TTC549 (cell line): ENCODE data around the gene SCLY.

ENCODE experiments used
- FAIRE-seq: peaks from 2 replicates; lab custom pipeline; 2012; peaks lifted over from hg19 to GRCh38; lab: Jason Lieb, UNC

SCLY gene

DNA sequence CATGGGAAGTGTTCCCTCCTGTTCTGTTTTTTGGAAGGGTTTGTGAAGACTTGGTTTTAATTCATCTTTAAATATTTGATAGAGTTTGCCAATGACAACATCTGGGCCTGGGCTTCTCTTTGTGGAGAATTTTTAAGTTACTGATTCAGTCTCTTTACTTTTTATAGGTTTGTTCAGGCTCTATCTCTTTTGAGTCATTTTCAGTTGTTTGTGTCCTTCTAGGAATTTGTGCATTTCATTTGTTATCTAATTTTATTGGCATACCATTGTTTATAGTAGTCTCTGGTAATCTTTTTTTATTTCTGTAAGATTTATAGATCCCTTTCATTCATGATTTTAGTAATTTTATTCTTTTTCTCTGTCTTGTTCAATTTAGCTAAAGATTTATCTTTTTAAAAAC, 14.6 kb downstream of the SCLY start:
- no peak for FAIRE-seq

DNA sequence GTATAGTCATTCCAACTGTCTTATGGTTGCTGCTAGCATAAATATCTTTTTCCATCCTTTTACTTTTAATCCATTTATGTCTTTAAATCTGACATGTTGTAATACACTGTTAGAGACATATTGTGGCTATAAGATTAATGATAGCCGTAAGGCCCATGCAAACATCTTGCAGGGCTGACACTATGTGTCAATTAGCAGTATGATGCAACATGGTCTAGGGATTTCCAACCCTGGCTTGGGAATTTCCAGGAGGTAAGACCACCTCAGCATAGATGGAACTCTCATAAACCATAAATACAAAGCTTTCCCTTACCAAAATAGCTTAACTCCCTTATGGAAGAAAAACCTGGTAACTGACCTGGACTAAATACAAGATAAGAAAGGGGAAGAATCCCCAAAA, 16.5 kb downstream of the SCLY start:
- FAIRE-seq, result no peak

DNA sequence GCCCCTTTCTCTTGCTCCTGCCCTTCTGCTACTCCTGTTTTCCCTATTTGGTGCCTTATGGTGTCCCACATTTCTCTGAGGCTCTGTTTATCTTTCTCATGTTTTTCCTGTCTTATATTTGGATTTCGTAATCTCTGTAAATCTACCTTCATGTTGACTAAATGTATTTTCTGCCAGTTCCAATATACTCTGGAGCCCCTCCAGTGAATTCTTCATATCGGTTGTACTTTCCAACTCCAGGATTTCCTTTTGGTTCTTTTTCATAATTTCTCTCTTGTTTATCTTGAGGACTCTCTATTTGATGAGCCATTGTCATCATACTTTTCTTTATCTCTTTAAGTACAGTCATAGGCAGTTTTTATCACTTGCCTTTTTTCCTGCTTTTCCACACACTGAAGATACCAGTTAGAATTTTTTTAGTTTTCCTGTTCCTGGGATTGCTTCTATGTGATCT, 19.1 kb downstream of the SCLY start:
- no peak for FAIRE-seq

DNA sequence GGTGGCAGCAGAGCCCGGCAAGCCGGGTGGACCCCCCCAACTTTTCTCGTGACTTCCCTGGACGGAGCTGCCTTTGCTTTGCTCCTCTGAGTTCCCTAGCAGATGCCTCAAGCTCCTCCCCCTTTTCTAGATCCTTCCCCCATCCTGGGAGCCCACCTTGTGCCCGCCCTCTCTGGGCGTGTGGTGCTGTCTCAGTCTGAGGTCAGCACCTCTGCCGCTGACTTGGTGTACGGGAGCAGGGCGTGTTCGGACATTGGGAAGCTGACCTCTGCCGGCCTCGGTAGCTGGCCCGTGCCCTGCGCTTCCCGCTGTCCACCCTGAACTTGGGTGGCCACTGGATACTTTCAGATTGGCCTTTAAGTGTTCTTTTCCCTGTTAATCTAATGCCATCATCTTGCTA, 19.7 kb downstream of the SCLY start:
- no peak for FAIRE-seq

DNA sequence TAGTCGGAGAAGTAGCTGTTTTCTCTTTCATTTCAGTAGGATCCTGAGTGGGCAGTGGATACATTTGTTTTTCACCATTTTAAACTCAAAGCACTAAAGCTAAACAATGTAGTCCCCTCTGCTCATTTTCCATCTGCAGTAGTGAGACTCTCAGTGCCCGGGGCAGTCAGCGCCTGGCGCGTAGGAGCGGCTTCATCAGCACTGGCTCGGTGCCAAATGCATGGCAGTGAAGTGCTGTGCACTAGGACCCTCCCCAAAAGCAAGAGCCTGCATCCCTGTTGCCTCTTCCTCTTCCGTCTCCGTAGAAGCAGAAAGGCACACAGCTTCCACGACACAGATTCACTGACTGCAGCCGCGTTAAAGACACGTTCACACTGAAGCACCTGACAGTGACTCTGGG, 20.3 kb downstream of the SCLY start:
- no peak for FAIRE-seq

DNA sequence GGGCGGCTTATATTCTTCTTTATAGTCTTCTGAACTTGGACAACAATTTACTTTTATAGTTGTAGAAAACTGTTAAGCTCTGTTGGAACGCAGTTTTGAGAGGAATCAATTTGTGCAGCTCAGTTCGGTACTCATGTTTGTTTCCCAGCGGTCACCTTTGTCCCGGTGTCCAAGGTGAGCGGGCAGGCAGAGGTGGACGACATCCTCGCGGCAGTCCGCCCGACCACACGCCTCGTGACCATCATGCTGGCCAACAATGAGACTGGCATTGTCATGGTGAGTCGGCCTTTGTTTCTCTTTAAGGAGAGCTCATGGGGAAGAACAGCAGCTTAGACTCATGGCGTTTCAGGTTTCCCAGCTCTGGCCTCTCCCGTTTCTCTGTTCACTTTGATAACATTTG, 20.8 kb downstream of the SCLY start:
- no peak for FAIRE-seq

DNA sequence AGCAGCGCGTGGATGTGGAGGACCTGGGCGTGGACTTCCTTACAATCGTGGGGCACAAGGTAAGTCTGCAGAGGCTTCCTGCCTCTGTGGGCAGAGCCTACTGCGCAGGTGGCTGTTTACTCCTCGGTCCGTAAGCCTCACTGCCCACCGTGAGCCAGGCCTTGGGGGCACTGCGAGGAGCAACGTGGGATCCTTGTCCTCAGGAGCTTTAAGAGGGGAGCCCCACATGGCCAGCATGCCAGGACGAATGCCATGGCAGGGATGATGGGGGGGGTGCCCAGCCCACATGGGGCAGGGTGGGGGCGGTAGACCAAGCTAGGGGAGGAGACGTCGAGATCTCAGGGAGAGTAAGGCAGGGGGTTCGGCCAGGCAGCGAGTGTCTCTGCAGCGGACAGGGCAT, 21.4 kb downstream of the SCLY start:
- no peak for FAIRE-seq

DNA sequence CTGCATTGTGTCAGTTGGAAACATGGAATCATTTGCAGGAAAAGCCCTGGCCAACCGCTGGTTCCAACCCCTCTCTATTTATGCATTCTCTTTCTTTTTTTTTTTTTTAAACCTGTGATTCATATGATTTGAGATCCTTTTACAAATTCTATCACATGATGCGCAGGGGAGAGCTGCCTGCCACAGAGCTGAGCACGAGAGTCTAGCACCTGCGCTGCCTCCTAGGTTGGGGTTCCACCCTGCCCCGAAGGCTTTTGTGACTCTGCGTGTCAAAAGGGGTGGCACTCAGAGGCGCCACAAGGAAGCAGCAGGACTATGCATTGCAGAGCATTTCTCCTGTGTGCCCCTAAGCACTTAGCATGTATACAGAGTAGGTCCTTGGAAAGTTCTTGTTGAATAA, 22.0 kb downstream of the SCLY start:
- no peak for FAIRE-seq

DNA sequence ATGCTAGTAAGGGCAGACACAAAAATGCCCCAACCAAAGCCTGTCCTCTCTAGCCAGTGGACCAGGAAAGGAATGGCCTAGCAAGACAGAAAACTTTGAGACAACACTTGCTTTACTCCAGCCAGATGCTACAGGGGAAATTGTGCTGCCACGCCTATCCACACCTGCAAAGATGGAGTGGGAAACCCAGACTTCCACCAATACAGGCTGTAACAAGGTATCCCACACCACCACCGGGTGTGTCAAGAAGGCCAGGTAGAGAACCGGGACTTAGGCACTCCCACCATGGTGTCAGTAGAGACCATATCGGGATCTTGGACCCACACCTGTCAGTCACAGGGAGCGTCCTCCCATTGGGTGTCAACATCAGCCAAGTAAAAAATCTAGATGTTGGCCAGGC, 23.1 kb downstream of the SCLY start:
- FAIRE-seq, result no peak

DNA sequence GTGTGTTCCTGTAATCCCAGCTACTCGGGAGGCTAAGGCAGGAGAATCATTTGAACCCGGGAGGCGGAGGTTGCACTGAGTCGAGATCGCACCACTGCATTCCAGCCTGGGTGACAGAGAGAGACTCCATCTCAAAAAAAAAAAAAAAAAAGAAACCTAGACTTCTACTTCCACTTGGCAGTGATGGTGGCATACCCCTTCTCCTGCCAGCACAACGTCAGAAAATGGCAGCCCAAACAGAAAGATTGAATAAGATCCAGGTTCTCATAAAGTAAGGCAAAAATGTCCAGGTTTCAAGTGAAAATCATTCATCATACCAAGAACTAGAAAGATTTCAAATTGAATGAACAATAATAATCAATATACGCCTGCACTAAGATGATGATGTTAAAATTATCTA, 24.0 kb downstream of the SCLY start:
- no peak for FAIRE-seq

DNA sequence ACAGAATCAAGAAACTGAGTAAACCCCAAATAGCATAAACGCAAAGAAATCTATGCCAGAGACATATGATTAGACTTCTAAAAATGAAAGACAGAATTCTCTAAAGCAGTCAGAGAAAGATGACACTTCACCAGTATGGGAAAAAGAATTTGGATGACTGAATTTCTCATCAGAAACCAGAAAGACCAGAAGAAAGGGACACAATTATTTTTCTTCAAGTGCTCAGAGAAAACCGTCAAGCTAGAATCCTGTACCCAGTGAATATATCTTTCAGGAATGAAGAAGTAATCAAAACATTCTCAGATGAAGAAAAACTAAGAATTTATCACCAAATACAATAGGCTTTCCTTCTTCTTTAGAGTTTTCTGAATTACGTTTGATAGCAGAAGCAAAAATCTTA, 25.1 kb downstream of the SCLY start:
- no peak for FAIRE-seq

DNA sequence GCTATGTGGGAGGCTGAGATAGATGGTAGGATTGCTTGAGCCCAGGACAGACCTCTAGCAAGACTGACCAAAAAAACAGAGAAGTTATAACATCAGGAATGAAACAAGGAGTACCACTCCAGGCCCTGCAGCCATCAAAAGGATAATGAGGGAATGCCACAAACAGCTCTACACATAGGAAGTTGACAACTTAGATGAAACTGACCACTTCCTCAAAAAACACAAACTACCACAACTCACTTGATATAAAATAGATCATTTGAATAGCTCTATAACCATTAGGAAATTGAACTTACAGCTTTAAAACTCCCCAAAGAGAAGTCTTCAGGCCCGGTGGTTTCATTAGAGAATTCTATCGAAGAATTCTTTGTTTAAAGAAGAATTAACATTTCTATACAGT, 26.4 kb downstream of the SCLY start:
- FAIRE-seq, result no peak

DNA sequence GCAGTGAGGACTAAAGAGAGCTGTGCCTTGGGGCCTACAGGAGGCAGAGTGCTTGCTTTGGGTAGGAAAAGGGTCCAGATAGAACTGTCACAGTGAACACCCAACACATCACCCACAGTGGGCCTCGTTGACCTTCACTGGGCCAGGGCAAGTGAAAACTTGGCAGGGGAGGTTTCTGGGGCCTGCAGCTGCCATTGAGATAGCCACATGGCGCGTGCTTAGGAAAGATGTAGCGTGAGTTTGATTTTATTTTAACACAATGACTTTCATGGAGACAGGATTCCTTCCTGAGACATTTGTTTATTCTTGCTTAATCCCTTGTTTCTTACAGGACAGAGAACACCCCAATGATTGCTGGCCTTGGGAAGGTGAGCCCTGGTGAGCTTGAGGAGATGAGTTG, 30.1 kb downstream of the SCLY start:
- FAIRE-seq, result no peak

DNA sequence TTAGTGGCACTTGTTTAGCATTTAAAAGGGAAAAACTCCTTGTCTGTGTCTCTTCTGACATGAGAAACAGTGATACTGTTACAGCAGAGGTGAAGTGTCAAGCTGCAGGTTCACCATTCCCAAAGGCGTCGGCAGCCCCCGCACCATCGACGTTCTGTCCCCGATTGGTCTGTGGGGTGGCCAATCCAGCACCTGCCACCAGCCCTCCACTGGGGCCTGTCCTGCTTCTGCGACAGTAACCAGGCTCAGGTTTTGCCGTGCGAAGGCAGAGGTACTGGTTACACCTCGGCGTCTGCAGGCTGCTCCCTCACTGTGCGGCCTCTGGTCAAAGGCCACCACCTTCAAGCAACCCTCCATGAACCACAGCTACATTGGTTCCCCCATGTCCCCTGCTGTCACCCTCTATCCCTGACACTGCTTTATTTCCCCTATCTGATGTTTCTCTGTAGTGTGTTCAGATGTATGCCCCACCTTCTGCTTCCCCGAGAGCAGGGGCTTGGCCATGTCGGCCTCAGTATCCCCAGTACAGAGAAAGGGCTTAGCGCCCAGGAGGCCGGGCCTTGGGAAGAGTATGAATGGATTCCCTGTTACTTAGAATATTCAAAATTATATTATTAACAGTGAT, 30.7 kb downstream of the SCLY start:
- no peak for FAIRE-seq

DNA sequence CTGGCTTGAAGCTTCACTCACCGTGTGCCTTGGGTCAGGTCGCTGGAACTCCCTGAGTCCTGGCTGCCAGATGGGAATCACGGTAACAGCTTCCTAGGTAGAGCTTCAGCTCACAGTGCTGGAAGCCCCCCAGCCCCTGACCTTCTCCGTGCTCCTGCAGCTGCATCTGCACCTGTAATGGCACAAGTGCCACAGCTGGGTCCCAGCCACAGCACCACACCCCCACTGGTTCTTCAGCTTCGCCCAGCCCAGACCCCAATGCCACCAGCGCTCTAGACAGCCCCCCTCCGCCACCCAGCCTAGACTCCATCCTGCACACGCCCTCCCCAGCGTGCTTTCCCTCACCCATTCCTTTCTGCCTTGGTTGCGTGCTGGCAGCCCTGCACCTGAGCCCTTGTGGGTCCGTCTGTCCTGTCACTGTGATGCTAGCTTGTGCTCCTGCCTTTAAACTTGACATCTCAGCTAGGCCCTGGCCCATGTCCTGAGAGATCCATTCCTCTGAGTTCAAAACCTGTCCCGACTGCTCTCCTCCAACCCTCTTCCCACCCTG, 31.8 kb downstream of the SCLY start:
- FAIRE-seq, result no peak

DNA sequence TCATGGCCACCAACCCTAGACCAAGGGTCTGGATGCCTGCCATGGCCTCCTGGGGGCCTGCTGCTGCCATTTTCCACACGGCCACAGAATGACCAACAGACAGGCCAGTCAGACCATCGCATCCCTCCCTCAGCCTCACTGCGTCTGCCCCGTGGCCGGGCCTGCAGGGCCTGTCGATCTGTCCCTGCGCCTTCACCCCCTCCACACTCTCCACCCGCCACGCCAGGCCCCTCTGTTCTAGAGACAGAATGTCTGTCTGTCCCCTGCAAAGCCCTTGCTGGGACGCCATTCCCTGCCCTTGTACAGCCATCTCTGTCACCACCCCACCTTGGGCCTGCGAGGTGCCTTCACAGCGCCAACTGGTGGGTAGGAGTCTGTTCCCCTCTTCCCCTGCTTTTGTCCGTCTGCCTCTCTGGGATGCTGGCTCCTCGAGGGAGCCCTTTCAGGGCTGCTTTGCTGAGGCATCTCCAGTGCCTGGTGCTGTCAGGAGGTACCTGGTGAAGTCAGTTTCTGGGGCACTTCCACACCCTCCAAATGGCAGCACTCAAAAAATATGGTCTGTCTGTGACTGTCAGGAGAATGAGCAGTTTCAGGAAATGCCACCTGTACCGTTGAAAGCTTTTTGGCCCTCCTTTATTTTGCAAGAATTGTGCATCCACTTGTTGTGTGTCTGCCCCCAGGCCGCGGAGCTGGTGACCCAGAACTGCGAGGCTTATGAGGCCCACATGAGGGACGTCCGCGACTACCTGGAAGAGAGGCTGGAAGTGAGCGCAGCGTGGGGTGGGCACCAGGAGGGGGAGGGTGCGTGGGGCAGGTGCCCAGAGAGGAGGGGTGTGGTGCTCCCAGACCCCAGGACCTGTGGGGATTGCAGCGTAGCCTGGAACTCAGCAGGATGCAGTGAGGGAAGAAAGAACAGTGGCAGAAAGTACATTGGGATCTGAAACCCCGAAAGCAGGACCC, 32.7 kb downstream of the SCLY start:
- FAIRE-seq, result no peak

DNA sequence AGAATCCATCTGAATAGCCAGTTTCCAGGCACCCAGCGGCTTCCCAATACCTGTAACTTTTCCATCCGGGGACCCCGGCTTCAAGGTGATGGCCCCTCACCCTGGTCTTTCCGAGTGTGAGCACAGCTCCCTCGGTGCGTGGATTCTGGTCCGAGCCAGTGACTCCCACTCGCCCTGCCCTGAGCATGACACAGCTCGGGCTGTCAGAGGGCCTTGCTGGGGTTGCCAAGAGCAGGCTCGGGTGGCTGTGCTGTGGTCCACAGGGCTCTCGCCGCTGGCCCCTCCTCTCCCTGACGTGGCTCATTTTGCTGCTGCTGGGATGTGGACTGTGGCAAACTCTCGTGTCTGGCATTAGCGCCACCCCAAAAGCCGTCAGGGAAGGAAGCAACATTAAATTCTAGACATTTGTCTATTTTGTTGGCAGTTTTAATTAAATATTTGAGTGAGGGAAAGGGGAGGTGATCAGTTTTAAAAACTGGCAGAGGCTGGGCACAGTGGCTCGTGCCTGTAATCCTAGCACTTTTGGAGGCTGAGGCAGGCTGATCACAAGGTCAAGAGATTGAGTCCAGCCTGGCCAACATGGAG, 33.7 kb downstream of the SCLY start:
- no peak for FAIRE-seq

DNA sequence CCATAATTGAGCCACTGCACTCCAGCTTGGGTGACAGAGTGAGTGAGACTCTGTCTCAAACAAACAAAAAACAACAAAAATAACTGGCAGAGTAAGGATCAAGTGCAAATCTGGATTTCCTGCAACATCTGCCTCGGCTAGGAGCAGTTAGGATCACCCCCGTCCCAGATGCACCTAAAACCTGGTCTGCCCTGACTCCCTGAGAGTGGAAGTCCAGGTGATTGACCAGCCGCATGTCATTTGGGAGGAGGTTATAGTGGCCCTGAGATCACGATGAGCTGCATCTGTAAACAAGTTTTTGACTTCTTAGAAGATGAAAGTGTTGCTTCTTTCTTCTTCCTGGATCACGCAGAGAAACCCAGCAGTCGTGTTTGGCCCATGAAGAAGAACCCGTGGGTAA, 34.3 kb downstream of the SCLY start:
- no peak for FAIRE-seq

DNA sequence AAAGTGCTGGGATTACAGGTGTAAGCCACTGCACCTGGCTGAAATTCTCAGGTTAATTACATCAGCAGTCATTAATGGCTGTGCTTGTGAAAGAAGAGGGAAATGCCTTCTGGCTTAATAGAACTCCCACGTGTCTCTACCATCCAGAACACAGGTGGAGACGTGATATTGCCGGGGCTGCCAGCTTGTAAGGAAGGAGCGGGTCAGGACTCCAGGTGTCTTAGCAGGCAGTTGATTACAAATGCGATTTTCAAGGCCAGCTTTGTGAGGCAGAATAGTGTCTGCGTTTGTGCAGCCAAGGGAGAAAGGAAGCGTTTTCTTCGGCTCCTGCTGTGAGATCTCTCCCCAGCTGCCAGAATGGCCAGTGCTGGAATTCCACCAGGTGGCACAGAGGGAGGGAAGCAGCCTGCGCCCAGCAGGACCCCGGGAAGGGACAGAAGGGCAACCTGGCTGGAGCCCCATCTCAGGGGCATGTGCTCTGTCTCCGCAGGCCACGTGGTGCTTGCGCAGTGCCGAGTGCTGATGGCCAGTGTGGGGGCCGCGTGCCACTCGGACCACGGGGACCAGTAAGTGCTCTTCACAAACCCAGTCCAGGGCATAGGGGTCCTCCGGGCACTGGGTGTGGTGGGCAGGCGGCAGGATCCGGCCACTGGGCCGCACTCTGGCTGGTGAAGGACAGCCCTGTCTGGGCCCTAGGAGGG, 35.7 kb downstream of the SCLY start:
- FAIRE-seq, result no peak

DNA sequence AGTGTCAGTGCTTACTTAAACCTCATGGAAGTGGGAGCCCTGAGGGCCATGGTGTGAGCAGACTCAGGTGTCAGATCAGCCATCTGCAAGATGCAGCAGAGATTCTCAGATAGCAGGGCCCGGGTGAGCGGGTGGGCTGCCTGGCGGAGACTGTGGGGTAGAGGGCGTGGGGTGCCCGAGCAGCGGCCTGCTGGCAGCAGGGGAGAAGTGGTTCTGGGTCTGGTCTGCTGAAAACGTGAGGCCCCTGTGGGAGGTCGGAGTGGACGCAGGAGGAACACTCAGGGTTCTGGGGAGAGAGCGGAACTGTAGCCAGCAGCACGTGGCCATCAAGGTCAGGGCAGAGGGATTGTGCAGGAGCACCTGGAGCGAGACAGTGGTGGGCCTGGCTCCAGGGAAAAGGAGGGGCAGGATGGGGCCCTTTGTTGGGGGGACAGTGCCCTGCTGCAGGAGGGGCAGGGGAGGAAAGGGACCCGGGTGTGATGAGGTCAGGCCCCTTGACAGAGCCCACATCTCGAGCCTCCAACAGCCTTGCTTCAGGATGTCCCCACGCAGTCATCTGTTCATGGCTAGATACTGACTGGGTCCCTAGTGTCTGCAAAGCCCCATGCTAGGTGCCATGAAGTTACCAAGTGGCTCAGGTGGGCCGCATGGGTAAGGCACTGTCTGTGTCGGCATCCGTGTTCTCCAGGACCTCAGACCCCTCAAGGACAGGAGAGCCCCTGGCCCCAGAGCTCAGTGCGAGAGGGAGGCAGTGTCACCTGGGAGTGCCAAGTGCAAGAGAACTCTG, 36.6 kb downstream of the SCLY start:
- FAIRE-seq, result no peak

DNA sequence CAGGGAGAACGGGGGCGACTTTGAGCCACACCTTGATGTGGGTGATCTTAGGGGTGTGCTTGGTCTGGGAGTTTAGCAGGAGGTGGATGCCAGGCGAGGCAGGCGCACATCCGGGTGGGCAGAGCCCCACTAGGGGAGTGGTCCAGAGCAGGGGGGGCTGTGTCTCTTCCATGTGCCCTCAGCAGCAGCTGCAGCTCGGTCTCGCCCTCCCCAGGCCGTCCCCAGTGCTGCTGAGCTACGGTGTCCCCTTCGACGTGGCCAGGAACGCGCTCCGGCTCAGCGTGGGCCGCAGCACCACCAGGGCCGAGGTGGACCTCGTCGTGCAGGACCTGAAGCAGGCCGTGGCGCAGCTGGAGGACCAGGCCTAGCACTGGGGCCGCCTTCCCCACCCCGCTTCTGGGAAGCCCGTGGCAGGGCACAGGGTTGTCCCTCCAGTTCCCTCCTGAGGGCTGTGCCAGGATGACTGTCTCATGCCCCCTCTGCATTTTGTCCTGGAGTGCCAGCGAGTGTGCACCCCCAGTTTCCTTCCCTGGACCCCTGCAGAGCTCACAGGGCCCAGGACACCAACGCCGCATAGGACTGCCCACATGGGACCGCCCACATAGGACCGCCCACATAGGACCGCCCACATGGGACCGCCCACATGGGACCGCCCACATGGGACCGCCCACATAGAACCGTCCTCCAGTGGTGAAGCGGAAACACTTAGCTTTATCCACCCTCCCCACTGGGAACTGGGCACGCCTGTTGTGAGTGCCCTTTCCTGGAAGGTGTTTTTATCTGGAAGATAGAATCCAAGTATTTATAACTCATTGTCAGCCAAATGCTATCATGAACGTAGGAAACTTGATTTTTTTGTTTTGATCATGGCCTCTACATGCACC, 37.4 kb downstream of the SCLY start:
- FAIRE-seq, result peak; percentile 92
